Fibroblast of lung (primary cell): ENCODE results near the gene EPHA10. TPM values are rescaled to one million over a fixed set of nuclear protein-coding genes. Genes with fewer than 3 reads are reported as not detected.

ENCODE experiments used
- DNase-seq, 2 donors: peaks; one replicate each; pipeline versions ENCODE4 v3.0.0 to v3.0.0-alpha.2; 2010; ENCODE audit warnings: low read depth in 2 of 2
- H2AFZ ChIP-seq: 2 replicates; pipeline ENCODE4 v1.5.1; 2012; ENCODE audit warnings: low read length, control low read depth, inconsistent platforms
- H3K27ac ChIP-seq: 2 replicates; pipeline ENCODE4 v1.5.1; 2011; ENCODE audit warnings: low read length, control low read depth; ENCODE audit not compliant: insufficient read depth
- H3K27me3 ChIP-seq: 2 replicates; pipeline ENCODE4 v1.5.1; 2011; ENCODE audit warnings: mild to moderate bottlenecking, low read length; ENCODE audit not compliant: control insufficient read depth, insufficient read depth
- H3K36me3 ChIP-seq: 2 replicates; pipeline ENCODE4 v1.5.1; 2011; ENCODE audit warnings: low read length; ENCODE audit not compliant: control insufficient read depth, insufficient read depth
- H3K4me1 ChIP-seq: 2 replicates; pipeline ENCODE4 v1.5.1; 2011; ENCODE audit warnings: low read length; ENCODE audit not compliant: control insufficient read depth, insufficient read depth; ENCODE audit errors: extremely low read depth
- H3K4me2 ChIP-seq: 2 replicates; pipeline ENCODE4 v1.5.1; 2011; ENCODE audit warnings: low read length, control low read depth; ENCODE audit not compliant: insufficient read depth; ENCODE audit errors: extremely low read depth
- H3K4me3 ChIP-seq, 4 experiments: fragments of 200-600 bp in 1 of 4; sonication (generic) in 1 of 4; replicated peaks in 1 of 4; 2 replicates each; pipeline ENCODE4 v1.5.1; 2011 to 2016; ENCODE audit warnings: low read length in 4 of 4, low read depth in 3 of 4, mild to moderate bottlenecking in 3 of 4, control low read depth in 2 of 4, inconsistent platforms in 1 of 4, mixed read lengths in 1 of 4; ENCODE audit not compliant: insufficient read depth in 1 of 4; ENCODE audit errors: control extremely low read depth in 1 of 4
- H3K79me2 ChIP-seq: 2 replicates; pipeline ENCODE4 v1.5.1; 2012; ENCODE audit warnings: mild to moderate bottlenecking, low read length, inconsistent platforms; ENCODE audit not compliant: control insufficient read depth, insufficient read depth
- H3K9ac ChIP-seq: 2 replicates; pipeline ENCODE4 v1.5.1; 2011; ENCODE audit warnings: mild to moderate bottlenecking, low read length, control low read depth; ENCODE audit not compliant: insufficient read depth
- H3K9me3 ChIP-seq: 2 replicates; pipeline ENCODE4 v1.5.1; 2012; ENCODE audit warnings: low read depth, low read length; ENCODE audit not compliant: control insufficient read depth, insufficient read depth
- H4K20me1 ChIP-seq: 2 replicates; pipeline ENCODE4 v1.5.1; 2011; ENCODE audit warnings: low read length; ENCODE audit not compliant: control insufficient read depth, insufficient read depth; ENCODE audit errors: extremely low read depth
- CTCF ChIP-seq, 2 donors: IDR thresholded peaks in 1 of 2; conservative IDR thresholded peaks in 1 of 2; 1 replicate in 1 of 2; 2 replicates in 1 of 2; pipeline ENCODE4 v1.5.1; 2011 to 2012; ENCODE audit warnings: low read length in 2 of 2, control low read depth in 1 of 2, inconsistent platforms in 1 of 2, low read depth in 1 of 2, mild to moderate bottlenecking in 1 of 2
- EZH2 ChIP-seq: IDR thresholded peaks from 2 replicates; pipeline ENCODE4 v1.5.1; 2012; ENCODE audit warnings: low read length, control low read depth, mild to moderate bottlenecking; ENCODE audit errors: missing control alignments
- polyA plus RNA-seq, 2 donors: library from polyadenylated mRNA; depleted of rRNA in 1 of 2; stranded (reverse) in 1 of 2; unstranded in 1 of 2; fragments of >200 nt; gene quantifications; 2 replicates each; pipeline ENCODE4 v1.2.1, GENCODE V29; 2011 to 2012; ENCODE audit warnings: missing spikeins in 1 of 2
- total RNA-seq: library from RNA; depleted of rRNA; stranded (reverse); fragments of >200 nt; gene quantifications from 2 replicates; pipeline ENCODE4 v1.2.1, GENCODE V29; 2014

Gene EPHA10
- total and polyA plus RNA-seq, 2 donors (not counting 1 experiment from before 2014, with no cell fraction given): under 0.01 TPM; not detected in 1

DNA sequence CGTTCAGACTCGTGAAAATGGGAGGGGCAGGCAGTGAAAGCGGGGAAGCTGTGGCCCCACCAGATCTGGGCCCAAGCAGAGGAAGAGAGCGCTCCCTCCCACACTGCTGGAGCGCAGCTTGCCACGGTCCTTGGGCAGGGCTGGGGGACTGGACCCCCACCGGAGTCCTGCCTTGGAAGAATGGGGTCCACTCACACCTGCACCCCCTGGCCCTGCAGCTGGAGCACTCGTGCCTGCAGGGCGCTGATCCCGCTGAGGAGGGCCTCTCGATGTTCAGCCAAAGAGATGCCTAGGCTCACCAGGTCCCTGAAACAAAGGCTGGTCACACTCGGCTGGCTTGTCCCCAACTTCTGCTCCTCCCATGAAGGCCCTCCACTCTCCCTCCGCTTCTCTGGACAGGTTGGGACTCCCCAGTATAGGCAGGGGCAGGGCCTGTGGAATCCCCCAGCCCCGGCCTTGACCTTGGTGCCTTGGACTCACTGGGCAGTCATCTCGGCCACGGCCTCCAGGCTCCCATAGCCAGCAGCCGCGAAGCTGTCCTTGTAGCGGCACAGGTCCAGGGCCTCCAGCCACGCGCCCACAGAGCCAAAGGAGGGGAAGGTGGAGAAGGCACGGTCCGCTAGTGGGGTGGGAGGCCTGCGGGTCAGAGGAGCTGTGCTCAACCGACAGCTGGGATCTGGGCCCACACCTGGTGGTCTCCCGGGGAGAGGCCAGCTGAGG is 46.6 kb downstream of the EPHA10 start:
- Histone ChIP-seq H3K9ac (no peak overlapping the region), H3K27me3 (no peaks in the 10 kb centered on the region), H3K4me1 (no peaks in the 10 kb centered on the region), H3K9me3 (no peaks in the 10 kb centered on the region), H3K36me3 (no peaks in the 10 kb centered on the region), H3K79me2 (no peaks in the 10 kb centered on the region), H3K4me3 (no peak overlapping the region), H3K27ac (no peak overlapping the region), H2AFZ (no peak overlapping the region), H3K4me2 (no peak overlapping the region), H4K20me1 (no peaks in the 10 kb centered on the region)
- DNase-seq: no peak
- no peak for TF ChIP-seq EZH2
- TF ChIP-seq CTCF (conservative IDR thresholded peaks at IDR 0.05 in 1 of 2, IDR thresholded peaks at IDR 0.05 in 1 of 2; ENCODE audit: low read depth in 1 of 2, low read length in 2 of 2): no peak

GRCh38 chr1:37717631-37718030 is 47.3 kb downstream of the EPHA10 start:
- no peak for DNase-seq
- no peak overlapping the region for H2AFZ ChIP-seq
- H3K4me3 ChIP-seq: no peak overlapping the region
- H3K4me2 ChIP-seq: no peak overlapping the region
- H3K36me3 ChIP-seq: no peaks in the 10 kb centered on the region
- no peak overlapping the region for H3K9ac ChIP-seq
- H4K20me1 ChIP-seq: no peaks in the 10 kb centered on the region
- no peaks in the 10 kb centered on the region for H3K9me3 ChIP-seq
- TF ChIP-seq CTCF (conservative IDR thresholded peaks at IDR 0.05 in 1 of 2, IDR thresholded peaks at IDR 0.05 in 1 of 2; ENCODE audit: low read depth in 1 of 2, low read length in 2 of 2) (no peak), EZH2 (no peak)
- H3K27me3 ChIP-seq: no peaks in the 10 kb centered on the region
- H3K79me2 ChIP-seq: no peaks in the 10 kb centered on the region
- no peaks in the 10 kb centered on the region for H3K4me1 ChIP-seq
- no peak overlapping the region for H3K27ac ChIP-seq

- DNase-seq: no peak
Measured at GRCh38 chr1:37716321-37716720, 48.6 kb downstream of the EPHA10 start.

More at GRCh38 chr1:37716321-37716720, 48.6 kb downstream of the EPHA10 start:
- no peaks in the 10 kb centered on the region for H3K36me3 ChIP-seq
- H3K27ac ChIP-seq: no peak overlapping the region
- H3K27me3 ChIP-seq: no peaks in the 10 kb centered on the region
- no peaks in the 10 kb centered on the region for H3K79me2 ChIP-seq
- H3K9me3 ChIP-seq: no peaks in the 10 kb centered on the region
- TF ChIP-seq CTCF (conservative IDR thresholded peaks at IDR 0.05 in 1 of 2, IDR thresholded peaks at IDR 0.05 in 1 of 2; ENCODE audit: low read depth in 1 of 2, low read length in 2 of 2) (no peak), EZH2 (no peak)
- H2AFZ ChIP-seq: no peak overlapping the region
- no peaks in the 10 kb centered on the region for H4K20me1 ChIP-seq
- H3K9ac ChIP-seq: no peak overlapping the region
- H3K4me1 ChIP-seq: no peaks in the 10 kb centered on the region
- H3K4me2 ChIP-seq: no peak overlapping the region
- H3K4me3 ChIP-seq: no peak overlapping the region
